ENCODE data around the gene ANKH.
A peak's percentile ranks its signal among the peaks of the same experiment; 100 is the strongest.
"Not testable (repeated sequence)": the region's sequence is repeated elsewhere in the genome, so short reads cannot be mapped to it uniquely, and the experiment has no call there.

Gene ANKH

DNA sequence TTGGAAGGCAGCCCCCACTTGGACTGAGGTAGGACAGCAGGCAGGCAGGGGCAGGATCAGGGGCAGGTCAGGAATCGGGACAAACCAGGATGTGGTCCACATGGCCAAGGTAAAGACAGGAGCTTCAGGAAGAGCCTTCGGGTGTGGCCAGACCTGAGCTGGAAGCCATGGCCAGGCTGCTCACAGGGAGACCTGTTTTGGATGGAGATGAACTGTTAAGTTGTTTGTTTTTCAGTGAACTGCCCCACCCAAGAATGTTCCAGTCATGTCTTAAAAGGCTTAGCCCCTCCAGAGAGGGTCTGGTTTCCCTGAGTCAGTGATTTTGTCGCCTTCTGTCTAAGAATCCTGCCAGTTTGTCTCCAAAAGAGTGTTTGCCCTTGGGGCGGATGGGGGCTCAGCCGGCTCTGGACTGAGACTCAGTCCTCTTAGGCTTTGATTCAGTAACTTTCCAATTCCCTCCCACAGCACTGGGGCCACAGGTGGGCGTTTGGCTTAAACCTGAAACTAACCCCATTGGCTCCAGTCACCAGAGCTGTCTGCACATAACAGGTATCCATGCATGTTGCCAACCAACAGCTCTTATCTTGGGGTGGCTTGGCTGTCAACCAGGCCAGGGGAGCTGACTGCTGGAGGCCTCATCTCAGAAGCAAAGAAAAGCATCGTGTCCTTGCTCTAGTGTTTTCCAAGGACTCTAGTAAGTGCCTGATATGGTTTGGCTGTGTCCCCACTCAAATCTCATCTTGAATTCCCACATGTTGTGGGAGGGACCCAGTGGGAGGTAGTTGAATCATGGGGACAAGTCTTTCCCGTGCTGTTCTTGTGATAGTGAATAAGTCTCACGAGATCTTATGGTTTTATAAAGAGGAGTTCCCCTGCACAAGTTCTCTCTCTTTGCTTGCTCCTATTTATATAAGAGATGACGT lies 11.3 kb upstream of the ANKH start:
- no peak for DNase-seq (ENCODE audit: low read depth in 2 of 2)

DNA sequence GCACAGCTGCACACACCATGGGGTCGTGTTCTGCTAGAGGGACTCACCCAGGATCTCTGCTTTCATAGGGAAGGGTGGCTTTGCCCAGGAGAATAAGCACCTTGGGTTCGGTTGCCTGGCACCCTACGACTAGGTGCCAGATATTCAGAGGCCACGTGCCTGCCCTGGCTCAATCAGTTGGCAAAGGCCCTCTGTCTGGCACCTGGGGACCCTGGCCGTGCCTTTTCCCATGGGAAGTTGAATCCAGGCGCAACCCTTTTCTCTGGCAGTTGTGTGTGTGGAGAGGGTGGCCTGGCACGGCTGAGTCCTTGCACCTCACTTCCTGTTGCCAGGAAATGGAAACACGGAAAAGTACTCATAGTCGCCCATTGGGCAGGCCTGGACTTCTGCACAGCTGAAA lies 10.2 kb upstream of the ANKH start:
- DNase-seq (ENCODE audit: low read depth in 2 of 2) = no peak

DNA sequence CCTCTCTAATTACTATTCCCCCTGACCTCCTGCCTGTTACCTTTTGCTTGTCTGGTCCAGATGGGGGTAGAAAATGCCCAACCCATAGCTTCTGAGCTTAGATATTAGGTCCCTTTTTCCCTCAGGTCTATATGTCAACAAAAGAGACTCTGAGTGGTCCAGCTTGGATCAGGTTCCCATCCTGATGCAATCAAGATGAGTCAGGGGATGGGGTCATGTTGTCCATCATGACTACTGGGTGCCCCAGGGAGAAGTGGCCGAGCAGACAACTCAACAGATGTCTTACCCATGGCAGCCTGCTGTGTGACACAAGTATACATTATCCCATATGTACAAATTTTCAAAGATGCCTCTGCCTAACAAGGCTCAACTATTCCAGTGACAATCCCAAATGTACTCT lies 9.1 kb upstream of the ANKH start:
- no peak for DNase-seq (ENCODE audit: low read depth in 2 of 2)

DNA sequence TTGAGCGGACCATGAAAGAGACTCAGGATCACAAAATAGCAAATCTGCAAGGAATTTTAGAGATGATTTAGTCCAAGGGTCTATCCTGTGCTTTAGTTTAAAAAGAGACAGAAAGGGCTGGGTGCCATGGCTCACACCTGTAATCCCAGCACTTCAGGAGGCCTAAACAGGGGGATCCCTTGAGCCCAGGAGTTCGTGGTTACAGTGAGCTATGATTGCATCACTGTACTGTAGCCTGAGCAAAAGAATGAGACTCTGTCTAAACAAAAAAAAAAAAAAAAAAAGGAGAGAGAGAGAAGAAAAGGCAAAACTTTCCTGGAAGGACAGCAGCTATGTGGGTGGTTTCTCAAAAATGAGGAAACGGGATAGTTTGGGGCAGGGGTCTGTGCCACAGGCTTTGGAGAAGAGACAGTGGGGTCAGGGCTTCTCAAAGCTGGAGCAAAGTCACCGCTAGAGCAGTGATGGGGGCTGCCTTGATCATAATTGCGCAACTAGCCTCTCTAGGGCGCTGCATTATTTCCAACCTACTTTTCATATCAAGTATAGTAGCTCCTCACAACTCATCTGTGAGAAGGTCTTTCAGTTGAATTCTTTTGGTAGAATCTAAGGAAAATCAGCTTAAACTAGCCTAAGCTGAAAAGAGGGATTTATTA lies 8.5 kb upstream of the ANKH start:
- no peak for DNase-seq (ENCODE audit: low read depth in 2 of 2)

DNA sequence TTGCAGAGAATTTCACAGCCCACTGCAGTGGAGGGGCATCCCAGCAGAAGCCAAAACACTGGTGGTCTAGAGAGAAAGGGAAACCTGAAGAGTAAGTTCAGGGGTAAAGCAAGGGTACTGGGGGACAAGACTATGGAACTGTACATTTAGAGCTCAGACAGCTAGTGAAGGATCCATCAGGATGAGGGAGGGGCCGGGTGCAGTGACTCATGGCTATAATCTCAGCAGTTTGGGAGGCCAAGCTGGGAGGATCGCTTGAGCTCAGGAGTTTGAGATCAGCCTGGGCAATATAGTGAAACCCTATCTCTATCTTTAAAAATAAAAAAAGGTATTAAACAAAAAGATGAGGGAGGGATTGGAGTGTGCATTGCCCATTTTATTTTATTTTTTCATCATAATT lies 7.8 kb upstream of the ANKH start:
- DNase-seq (ENCODE audit: low read depth in 2 of 2) = no peak

DNA sequence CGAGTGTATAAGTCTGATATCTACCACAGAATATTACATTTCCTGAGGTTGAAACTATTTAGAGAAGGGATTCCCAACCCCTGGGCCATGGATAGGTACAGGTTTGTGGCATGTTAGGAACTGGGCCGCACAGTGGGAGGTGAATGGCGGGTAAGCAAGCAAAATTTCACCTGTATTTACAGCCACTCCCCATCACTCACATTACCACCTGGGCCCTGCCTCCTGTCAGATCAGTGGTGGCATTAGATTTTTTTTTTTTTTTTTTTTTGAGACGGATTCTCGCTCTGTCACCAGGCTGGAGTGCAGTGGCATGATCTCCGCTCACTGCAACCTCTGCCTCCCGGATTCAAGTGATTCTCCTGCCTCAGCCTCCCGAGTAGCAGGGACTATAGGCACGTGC lies 6.6 kb upstream of the ANKH start:
- DNase-seq (ENCODE audit: low read depth in 2 of 2) = not testable (repeated sequence)

DNA sequence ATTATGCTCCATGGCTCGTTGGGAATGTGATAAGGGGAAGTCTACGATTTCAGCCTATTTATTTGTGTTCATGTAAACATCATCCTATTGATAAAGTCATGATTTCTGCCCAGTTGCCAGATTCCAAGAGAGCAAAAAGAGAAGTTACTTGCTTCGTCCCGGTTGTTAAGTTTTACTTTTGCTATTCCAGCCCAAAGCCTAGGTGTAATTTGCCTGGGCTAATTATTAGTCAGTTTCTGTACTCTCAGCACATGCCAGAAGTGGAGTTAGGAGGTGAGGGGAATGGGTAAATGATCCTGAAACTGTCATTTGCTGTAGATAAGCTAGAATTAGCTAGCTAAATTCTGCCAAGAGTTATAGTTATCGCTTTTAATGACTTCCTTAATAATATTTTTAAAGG lies 4.5 kb upstream of the ANKH start:
- no peak for DNase-seq (ENCODE audit: low read depth in 2 of 2)

DNA sequence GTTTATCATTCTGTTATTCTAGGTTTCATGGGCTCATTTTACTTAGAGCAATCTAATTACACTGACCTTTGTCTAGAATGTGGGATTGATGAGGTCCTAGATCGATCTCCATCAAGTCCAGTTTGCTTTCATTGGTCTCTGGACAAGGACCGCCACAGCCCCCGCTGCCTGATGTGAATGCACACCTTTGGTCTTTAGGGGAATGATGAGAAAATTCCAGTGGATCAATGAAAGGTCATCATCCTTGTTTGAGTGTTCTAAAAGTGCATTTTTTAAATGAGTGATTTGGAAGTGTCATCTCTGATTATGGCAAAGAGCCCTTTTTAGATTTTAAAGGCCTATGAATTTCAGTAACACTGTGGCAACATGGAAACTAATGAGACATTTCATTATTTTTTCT lies 2.2 kb upstream of the ANKH start:
- DNase-seq (ENCODE audit: low read depth in 2 of 2) = no peak

DNA sequence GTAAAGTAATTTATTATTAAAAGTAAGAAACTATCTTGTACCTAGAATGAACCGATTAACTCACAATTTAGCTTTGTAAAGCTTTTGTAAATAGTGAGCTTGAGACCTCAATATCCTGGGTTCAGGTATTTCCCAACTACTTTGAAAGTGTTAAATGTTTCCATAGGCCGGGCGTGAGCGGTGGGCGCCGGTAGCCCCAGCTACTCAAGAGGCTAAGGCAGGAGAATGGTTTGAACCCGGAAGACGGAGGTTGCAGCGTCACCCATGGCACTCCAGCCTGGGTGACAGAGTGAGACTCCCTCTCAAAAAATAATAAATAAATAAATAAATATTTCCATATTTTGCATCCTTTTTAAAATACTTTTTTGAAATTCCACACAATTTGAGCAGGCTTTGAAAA lies 1.5 kb upstream of the ANKH start:
- DNase-seq (ENCODE audit: low read depth in 2 of 2) = no peak

DNA sequence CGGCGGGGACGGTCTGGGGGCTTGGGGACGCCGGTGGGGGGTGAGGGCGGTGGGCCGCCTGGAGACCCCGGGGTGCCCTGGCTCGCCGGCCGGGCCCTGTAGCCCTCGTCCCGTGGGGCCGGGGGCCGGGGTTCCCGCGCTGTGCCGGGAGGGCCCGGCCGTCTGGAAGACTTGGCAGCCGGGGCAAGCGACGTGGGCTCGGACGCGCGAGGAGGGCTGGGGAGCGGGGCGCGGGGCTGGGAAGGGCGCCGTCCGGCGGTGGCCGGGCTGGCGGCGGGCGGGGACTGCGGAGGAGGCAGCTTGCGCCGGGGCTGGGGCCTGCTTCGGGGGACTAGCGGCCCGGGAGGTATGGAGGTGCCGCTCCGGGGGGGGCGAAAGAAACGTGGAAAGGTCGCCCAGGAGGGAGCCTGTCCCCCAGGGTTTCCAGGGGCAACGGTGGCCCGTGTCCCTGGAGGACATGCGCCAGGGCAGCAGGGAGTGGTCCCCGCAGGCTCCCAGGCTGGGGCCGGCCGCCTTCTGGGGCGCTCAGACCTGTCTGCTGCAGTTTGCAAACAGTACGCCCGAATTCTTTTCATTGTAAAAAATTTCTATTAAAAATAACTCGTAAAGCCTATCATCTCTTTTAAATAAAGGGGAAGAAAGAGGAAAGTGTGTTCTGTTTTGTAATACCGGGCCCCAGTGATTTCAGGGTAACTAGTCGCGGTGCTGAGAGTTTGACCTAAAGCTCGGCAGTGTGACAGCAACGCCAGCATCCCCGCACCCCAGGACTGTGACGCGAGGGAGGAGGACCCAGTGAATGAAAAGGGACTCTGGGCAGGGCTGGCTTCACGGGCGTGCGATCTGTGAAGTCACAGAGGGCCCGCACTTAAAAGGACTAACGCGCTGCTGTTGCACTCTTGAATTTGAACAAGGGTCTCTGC lies 752 bp upstream of the ANKH start:
- peak; percentile 20 to 33 for DNase-seq (ENCODE audit: low read depth in 2 of 2)

DNA sequence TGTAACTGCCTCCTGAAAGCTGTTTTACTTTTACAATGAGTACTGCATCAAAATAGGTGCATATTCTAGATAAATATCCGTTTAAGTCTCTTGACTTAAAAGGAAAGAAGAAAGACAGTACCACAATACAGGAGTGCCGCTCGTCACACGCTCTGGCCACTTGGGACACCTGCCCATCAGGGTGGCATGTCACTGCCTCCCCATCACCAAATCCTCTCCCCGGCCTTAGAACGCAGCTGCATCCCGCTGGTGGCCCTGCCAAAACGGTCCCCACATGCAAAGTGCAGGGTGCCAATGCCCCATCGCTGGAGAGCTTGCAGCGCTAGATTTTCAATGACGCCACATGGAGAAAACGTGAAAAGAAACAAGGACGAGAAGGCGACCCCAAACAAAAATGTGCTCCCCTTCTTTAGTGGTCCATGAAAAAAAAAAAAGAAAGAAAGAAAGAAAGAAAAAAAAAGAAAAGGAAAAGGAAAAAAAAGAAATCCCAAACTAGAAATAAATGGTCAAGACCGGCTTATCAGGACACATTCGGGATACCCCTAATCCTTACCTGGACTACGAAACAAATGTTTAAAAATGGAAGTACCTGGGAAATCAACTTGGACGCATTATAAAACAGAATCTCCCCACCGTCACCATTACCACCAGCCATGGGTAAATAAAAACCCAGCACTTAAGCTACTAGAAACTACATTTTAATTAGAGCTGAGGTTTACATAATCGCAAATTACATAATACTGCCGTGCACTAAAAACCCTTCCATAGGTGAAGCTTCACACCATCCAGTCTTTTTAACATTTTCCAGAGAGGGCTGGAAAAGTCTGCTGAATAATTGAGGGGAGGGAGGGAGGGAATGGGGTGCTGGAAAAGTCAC lies 1.0 kb downstream of the ANKH start:
- DNase-seq (ENCODE audit: low read depth in 2 of 2) = peak in 1 of 2 donors; percentile 58

DNA sequence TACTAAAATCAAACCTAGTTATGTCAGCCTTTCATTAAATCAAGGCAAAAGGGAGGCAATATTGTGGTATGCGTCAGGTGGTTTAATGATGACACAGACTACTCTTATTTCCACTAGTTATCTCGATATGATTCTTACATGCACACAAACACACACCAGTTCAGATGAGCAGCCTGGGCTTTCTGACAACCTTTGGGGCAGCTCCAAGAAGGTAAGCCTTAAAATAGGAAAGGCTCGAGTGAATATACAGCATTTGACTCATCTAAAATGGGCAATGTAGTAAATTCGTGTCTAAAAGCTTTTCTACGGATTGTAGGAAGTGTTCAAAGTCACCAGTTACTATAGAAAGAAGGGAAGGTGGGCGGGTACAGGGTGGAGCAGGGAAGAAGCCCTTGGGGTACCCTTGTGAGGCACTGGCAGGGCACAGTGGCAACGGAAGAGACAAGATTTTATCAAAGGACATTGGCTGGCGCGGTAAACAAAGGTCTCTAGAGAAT lies 1.9 kb downstream of the ANKH start:
- no peak for DNase-seq (ENCODE audit: low read depth in 2 of 2)

DNA sequence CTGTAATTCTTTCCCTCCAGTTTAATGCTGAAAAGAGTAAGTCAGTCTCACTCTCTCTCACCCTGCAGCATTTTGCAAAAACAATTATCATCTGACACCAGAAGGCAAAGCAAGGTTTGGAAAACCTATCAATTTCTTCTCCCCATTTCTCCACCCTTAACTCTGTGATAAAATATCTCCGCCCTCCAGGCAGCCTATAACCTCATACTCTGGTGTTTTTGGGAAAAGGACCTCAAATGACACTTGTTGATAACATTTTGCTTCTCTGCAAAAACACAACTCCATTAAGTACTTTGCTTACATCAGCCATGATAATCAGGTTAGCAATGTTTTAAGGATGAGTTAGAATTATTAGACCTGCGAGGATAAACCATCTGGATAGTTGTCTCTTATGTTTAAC lies 2.3 kb downstream of the ANKH start:
- DNase-seq (ENCODE audit: low read depth in 2 of 2) = no peak

DNA sequence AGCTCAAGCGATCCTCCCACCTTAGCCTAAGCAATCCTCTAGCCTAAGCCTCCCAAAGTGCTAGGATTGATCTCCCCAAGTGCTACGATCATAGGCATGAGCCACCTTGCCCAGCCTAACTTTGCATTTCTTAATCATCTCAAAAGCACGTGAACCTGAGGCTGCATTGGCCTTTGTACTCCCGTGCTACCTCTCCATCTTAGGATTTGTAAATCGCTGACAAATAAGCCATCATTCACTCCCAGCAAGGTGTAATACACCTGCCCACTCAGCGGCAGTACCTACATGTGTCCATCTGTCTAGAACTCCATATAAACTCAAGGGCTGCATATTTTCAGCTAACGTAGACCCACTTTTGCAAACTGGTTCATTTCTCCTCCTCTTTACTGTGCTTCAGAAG lies 2.8 kb downstream of the ANKH start:
- no peak for DNase-seq (ENCODE audit: low read depth in 2 of 2)

DNA sequence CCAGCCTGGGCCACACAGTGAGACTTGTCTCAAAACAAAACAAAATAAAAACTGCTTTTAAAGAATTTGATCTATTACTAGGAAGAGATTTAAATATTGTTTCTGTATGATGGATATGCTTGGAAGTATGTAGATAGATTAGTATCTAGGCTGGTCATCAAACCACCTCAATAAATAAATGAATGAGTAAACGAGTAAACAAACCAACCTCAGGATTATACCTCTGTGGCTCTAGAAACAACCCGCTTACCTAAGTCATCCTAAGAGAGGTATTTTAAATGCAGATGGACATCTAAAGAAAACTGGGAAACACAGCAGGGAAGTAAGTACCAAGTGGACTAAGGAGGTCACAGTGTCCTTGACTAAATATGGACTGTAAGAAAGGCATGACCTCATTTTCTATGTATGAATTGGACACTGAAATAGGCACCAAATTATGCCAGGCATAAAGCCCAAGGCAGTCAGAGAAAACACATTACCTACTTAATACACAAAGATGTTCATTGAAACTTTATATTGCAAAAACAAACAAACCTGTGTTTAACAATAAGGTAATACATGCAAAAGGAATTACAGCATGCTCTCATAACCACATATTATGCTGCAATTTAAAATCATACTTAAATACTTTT lies 7.3 kb downstream of the ANKH start:
- no peak for DNase-seq (ENCODE audit: low read depth in 2 of 2)

DNA sequence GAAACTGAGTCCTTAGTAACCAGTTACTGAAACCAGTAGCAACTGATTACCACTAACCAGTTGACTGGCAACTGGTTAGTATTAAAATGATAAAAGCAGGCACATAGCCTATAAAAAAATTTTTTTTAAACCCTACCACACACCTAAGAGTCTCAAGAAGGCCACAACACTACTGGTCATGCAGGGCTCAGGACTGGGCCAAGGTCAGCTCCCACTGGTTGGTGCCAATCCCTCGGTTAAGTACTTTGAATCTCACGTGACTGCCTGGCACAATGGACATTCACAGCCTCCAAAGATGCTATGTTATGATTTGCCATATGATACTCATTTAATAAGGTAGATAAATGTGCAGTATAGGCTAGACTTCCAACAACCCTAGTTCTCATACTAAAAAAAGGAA lies 8.5 kb downstream of the ANKH start:
- no peak for DNase-seq (ENCODE audit: low read depth in 2 of 2)

DNA sequence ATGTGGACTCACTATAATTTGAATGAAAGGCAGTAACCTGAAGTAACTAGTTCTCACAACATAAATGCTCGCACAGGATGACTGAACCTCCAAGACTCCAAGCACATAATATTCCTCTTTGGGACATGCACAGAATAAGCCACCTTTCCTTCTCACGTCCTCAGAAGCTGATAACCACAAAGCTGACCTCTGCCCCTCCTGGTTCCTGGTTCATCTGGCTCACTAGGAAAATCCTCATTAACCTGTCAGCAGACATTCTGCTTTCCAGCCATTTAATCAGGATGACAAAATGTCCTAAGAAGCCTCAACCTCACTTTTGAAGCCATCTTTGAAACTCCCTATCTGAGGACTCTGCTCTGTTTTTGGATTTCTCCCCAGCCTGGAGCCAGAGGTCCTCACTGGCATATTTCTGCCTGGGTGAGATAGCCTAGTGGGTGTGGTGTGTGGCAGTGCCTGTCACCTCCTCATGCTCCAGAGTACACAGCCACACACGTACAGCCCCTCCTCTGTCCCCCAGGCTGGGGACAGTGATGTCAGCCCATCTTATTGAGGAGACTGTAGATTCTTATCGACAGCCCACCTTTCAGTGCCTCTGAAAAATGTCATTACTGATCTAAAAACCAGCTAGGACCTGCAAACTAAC lies 10.3 kb downstream of the ANKH start:
- DNase-seq (ENCODE audit: low read depth in 2 of 2) = no peak

DNA sequence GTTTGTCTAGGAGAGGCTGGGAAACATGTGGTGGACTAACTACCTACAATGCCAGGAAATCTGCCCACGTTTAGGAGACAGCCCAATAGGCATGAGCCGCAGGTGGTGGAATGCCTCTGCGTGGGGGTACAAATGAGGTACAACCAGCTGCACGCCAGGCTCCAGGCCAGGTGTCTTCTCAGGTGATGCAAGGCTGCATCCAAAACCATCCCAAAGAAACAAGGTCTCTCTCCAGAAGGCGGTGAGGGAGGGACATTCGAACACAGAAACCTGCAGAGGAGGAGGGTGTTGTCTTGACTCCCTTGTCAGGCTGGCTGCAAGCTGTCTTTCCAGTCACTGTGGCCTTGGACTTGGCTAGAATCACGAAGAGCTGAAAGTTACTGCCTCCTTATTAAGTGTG lies 11.6 kb downstream of the ANKH start:
- no peak for DNase-seq (ENCODE audit: low read depth in 2 of 2)

DNA sequence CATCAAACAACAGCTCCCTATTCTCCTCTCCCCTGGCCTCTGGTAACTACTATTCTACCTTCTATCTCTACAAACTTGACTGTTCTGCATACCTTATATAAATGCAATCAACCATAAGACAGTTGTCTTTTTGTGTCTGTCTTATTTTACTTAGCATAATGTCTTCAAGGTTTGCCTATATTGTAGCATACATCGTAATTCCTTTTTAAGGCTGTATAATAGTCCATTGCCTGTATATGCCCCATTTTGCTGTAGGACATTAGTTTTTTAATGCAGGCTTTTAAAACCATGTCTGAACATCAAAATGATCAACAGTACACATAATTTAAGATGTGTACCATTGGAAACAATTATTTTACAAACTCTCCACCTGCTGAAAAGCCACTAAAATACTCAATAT lies 12.4 kb downstream of the ANKH start:
- no peak for DNase-seq (ENCODE audit: low read depth in 2 of 2)

DNA sequence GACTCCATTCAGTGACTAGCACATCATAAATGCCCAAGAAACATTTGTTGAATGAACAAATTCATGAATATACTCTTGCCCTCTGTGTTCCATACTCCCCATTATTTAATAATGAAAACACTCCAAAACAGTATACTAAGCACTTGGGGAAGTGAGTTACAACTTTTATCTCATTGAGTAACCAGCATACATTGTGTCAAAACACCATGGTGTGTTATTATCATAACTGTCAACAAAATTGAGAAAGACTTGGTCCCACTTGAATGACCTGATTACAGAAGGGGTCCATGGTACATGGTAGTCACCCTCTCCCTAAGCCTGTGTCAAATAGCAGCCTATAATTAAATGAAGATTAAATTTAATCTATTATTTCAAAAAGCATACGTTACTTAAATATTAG lies 16.2 kb downstream of the ANKH start:
- no peak for DNase-seq (ENCODE audit: low read depth in 2 of 2)
